Measurements from ENCODE around the gene STAT6.

STAT6 gene, protein sequence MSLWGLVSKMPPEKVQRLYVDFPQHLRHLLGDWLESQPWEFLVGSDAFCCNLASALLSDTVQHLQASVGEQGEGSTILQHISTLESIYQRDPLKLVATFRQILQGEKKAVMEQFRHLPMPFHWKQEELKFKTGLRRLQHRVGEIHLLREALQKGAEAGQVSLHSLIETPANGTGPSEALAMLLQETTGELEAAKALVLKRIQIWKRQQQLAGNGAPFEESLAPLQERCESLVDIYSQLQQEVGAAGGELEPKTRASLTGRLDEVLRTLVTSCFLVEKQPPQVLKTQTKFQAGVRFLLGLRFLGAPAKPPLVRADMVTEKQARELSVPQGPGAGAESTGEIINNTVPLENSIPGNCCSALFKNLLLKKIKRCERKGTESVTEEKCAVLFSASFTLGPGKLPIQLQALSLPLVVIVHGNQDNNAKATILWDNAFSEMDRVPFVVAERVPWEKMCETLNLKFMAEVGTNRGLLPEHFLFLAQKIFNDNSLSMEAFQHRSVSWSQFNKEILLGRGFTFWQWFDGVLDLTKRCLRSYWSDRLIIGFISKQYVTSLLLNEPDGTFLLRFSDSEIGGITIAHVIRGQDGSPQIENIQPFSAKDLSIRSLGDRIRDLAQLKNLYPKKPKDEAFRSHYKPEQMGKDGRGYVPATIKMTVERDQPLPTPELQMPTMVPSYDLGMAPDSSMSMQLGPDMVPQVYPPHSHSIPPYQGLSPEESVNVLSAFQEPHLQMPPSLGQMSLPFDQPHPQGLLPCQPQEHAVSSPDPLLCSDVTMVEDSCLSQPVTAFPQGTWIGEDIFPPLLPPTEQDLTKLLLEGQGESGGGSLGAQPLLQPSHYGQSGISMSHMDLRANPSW

GRCh38 chr12:57111031-57111734 lies at the start of gene STAT6:
Gene STAT6 (minus strand): TSS chr12:57111362. CDS start chr12:57108278, 3,084 bp downstream.
- in situ Hi-C loops (cut with HindIII; ENCODE audit: low sequenced_read_pairs), result no loop called here

- in situ Hi-C loops (cut with HindIII; ENCODE audit: low sequenced_read_pairs), result no loop called here
These were observed 49.6 kb upstream of the STAT6 start for GRCh38 chr12:57160741-57161140.

DNA sequence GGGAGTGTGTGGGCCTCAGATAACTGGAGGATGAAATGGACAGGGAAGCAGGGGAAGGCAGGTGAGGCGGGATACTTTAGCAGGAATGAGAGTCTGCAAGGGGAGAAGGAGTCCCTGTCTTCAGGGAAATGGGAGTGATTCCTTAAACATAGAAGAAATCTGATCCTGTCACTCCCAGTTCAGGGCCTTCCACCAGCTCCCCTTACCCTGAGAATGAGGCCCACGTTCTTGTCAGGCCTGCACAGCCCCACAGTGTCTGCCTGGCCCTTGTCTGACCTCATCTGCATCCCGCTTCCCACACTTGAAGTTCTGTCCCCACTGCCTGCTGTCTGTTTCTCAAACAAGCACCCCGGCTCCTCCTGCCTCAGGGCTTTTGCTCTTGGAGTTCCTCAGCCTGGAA lies 48.9 kb upstream of the STAT6 start:
- in situ Hi-C loops (cut with HindIII; ENCODE audit: low sequenced_read_pairs), result no loop called here

DNA sequence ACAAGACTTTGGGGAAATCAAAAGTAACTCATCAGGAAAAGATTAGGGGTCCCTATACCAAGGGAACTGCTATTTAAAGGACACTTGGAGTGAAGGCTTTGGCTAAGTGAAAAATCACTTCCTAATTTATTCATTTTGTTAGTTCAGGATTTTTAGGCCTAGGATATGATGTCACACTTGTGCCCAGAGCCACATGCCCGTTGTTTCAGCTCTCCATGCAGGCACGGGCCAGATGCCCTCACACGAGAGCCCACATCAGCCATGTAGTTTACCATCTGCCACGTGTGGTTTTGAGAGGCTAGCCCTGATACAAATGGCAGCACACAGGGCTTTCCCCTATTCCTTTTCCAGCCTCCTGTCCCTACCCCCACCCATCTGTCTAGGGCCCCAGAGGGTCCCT lies 48.1 kb upstream of the STAT6 start:
- in situ Hi-C loops (cut with HindIII; ENCODE audit: low sequenced_read_pairs), result no loop called here

- in situ Hi-C loops (cut with HindIII; ENCODE audit: low sequenced_read_pairs), result no loop called here
These were observed 47.5 kb upstream of the STAT6 start for GRCh38 chr12:57158665-57159064.

- in situ Hi-C loops (cut with HindIII; ENCODE audit: low sequenced_read_pairs), result no loop called here
These were observed 47.0 kb upstream of the STAT6 start for GRCh38 chr12:57158186-57158585.

GRCh38 chr12:57157588-57158173 lies 46.5 kb upstream of the STAT6 start:
- in situ Hi-C loops (cut with HindIII; ENCODE audit: low sequenced_read_pairs), result no loop called here

DNA sequence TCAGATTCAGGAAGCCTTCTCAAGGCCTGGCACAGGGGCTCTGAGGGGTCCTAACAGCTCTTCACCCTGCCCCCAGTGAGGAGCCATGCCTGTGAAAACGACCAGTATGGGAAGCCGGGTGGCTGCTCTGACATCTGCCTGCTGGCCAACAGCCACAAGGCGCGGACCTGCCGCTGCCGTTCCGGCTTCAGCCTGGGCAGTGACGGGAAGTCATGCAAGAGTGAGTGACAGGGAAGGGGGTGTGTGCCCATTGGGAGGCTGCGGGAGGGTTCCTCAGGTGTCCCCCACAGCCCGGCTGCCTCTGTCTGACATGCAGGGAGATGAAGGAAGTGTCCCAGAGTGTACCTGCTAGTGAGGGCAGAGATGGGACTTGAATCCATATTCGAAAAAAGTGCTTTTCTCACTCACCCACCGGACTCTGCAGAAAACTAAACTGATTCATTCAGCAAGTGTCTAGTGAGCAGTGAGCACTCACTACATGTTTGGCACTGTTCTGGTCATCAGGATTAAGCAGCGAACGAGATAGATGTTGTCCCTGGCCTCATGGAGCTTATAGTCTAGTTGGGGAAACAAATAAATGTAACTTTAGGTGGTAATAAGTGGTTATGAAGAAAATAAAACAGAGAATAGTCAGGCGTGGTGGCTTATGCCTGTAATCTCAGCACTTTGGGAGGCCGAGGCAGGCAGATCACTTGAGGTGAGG lies 45.7 kb upstream of the STAT6 start:
- in situ Hi-C loops (cut with HindIII; ENCODE audit: low sequenced_read_pairs), result no loop called here

DNA sequence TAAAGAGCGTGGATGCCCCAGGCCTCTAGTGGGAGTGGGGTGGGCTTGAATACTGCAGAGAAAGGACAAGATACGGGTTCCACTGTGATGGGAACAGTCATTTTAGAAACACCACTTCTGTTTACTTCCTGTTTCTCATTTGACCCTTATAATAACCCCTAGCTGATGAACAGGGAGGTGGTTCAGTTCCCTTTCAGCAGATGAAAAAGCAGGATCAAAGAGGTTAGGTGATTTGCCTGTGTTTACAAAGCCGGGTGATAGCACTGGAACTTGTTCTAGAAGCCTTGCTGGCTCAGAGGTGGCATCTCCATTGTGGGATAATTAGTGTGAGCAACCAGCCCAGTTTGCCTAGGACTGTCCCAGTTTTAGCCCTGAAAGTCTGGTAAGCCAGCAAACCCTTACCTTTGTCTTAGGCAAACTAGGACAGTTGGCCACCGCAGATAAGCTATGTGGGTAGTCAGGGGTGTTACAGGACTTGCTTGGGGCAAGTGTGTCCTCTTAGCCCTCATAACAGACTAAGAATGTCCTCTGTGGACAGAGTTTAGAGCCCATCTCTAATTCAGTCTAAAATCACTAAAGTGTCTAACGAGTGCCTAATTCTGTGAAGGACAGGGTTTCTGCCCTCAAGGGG lies 43.8 kb upstream of the STAT6 start:
- in situ Hi-C loops (cut with HindIII; ENCODE audit: low sequenced_read_pairs), result no loop called here

- in situ Hi-C loops (cut with HindIII; ENCODE audit: low sequenced_read_pairs), result no loop called here
These were observed 42.9 kb upstream of the STAT6 start for GRCh38 chr12:57154076-57154475.

DNA sequence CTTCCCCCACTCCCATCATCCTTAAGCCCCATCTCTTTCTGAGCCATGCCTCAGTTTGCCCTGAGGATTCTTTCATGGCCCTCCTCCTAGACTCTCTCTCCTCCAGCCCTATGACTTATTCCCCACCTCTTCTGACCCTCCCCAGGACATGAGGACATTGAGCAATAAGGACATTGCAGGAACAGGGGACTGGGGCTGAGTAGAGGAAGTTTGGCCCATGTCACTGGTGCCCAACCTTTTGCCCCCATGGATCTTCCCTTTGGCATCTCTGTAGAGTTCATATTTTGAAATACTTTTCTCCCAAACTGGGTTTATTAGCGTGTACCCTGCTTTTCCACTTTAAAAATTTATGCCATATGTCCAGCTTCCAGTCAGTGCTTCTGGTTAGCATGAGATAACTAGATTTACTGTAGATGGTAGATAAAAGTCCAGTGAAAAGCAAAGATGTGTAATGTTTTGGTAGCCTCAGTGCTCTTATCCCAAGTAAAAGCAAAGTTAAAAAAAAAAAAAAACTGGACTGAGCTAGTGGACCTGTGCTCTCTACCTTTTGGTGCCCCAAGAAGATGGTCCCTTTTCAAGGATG lies 42.3 kb upstream of the STAT6 start:
- in situ Hi-C loops (cut with HindIII; ENCODE audit: low sequenced_read_pairs), result no loop called here

DNA sequence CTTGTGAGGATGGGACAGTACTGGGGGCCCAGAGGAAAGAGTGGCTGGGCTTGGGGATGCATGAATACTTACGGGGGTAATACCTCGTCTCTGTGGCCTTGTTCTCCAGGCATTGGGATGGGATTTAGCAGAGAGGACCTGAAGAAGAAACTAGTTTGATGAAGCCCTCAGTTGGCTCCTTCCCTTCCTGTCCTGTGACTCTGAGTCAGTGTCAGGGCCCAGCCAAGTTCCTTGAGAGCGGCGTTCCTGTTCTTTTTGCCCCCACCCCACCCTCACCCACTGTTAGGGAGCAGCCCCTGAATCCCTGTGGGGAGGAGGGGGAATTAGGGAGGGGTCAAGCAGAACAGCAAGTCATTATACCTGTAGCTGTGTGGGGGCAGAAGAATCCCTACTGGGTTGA lies 41.5 kb upstream of the STAT6 start:
- in situ Hi-C loops (cut with HindIII; ENCODE audit: low sequenced_read_pairs), result no loop called here

- in situ Hi-C loops (cut with HindIII; ENCODE audit: low sequenced_read_pairs), result no loop called here
These were observed 40.8 kb upstream of the STAT6 start for GRCh38 chr12:57151741-57152630.

DNA sequence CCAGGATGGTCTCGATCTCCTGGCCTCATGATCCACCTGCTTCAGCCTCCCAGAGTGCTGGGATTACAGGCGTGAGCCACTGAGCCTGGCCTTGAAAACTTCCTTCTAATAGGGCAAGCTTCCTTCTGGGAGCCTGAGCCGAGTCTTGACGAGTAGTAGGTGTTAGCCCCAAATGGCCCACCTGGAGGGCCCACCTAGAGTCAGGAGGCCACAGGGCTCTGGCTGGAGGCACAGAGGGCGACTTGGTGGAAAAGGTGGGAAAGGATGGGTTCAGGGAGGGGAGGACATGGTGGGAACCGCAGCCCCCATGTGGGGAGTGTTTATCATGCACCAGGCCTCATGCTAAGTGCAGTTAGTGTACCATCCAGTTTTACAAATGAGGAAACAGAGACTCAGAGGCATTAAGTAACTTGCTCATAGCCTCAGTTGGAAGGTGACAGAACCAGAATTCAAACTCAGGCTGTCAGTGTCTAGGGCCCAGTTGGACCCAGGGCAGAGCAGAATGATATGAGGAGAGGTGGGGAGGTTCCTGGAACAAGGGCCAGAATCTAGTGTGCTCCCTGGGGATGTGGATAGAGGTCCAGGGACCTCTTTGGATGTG lies 39.3 kb upstream of the STAT6 start:
- in situ Hi-C loops (cut with HindIII; ENCODE audit: low sequenced_read_pairs), result no loop called here

- in situ Hi-C loops (cut with HindIII; ENCODE audit: low sequenced_read_pairs), result no loop called here
These were observed 38.2 kb upstream of the STAT6 start for GRCh38 chr12:57149245-57149900.

GRCh38 chr12:57148469-57149244 lies 37.5 kb upstream of the STAT6 start:
- in situ Hi-C loops (cut with HindIII; ENCODE audit: low sequenced_read_pairs), result no loop called here
